HG03354 (cell line): ENCODE measurements around the gene YIPF4.
"Not testable (repeated sequence)": the region's sequence is repeated elsewhere in the genome, so short reads cannot be mapped to it uniquely, and the experiment has no call there.

Experiments used
- ATAC-seq: cut with Tn5 transposase; IDR thresholded peaks from one replicate; pipeline ENCODE4 v1.9.1; 2021; ENCODE audit warnings: mild to moderate bottlenecking; ENCODE audit not compliant: unreplicated experiment, poor library complexity, severe bottlenecking

The YIPF4 gene

GRCh38 chr2:32362997-32363396 is 85.3 kb downstream of the YIPF4 start:
- not testable (repeated sequence) for ATAC-seq

GRCh38 chr2:32363597-32363996 is 85.9 kb downstream of the YIPF4 start:
- peak; percentile 84 for ATAC-seq

- ATAC-seq: not testable (repeated sequence)
Observed at GRCh38 chr2:32364290-32364689, 86.6 kb downstream of the YIPF4 start.

- not testable (repeated sequence) for ATAC-seq
Observed at GRCh38 chr2:32365679-32366078, 88.0 kb downstream of the YIPF4 start.
